DOHH2 (cell line): ENCODE measurements around the gene GALNT14.

ENCODE experiments used
- CTCF ChIP-seq: fragments of 200-600 bp; sonication (generic); IDR thresholded peaks from one replicate; pipeline ENCODE4 v1.5.1; 2014; ENCODE audit warnings: antibody characterized with exemption, mild to moderate bottlenecking, low read depth, low read length; ENCODE audit not compliant: poor library complexity, severe bottlenecking
- EZH2phosphoT487 ChIP-seq: fragments of 200-600 bp; sonication (generic); IDR thresholded peaks from 2 replicates; pipeline ENCODE4 v1.6.1; 2017; ENCODE audit warnings: borderline replicate concordance, mild to moderate bottlenecking, antibody characterized with exemption, low read length, moderate library complexity, mixed read lengths

GRCh38 chr2:30978044-30978443, 160.2 kb downstream of the GALNT14 start:
- TF ChIP-seq CTCF (no peak), EZH2phosphoT487 (no peak)
